ENCODE measurements around the gene KMT2C. TPM values are rescaled to one million over a fixed set of nuclear protein-coding genes. Genes with fewer than 3 reads are reported as not detected.
A peak's percentile ranks its signal among the peaks of the same experiment; 100 is the strongest.

The KMT2C gene
- total RNA-seq, 1 donor, result 36.2 TPM

DNA sequence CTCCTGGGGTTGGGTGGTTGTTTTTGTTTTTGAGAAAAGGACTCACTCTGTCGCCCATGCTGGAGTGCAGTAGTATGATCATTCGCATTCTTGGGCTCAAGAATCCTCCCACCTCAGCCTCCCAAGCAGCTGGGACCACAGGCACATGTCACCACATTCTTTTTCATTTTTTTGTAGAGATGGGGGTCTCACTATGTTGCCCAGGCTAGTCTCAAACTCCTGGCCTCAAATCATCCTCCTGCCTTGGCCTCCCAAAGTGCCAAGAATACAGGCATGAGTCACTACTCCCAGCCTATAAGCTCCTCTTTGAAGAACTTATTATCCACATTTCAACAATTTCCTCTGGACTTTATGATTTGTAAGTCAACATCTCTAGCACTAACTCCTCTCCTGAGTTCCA lies 102.7 kb downstream of the KMT2C start:
- Histone ChIP-seq H4K20me1 (ENCODE audit: insufficient read depth, low read length) (peaks cover 47% of the 10 kb centered on the region), H3K4me3 (ENCODE audit: insufficient read depth, low read length) (no peak overlapping the region), H3K4me2 (ENCODE audit: insufficient read depth, low read length) (no peak overlapping the region), H2AFZ (ENCODE audit: low read length) (no peak overlapping the region), H3K4me1 (ENCODE audit: insufficient read depth, low read length) (peaks cover 16% of the 10 kb centered on the region), H3K9me3 (ENCODE audit: low read depth, low read length) (no peaks in the 10 kb centered on the region), H3K27me3 (ENCODE audit: insufficient read depth, low read length) (no peaks in the 10 kb centered on the region), H3K36me3 (ENCODE audit: insufficient read depth, low read length) (peaks cover 8% of the 10 kb centered on the region), H3K27ac (ENCODE audit: low read depth, low read length) (no peak overlapping the region), H3K79me2 (ENCODE audit: insufficient read depth, low read length) (peaks cover 72% of the 10 kb centered on the region)
- TF ChIP-seq, protein P1, sequence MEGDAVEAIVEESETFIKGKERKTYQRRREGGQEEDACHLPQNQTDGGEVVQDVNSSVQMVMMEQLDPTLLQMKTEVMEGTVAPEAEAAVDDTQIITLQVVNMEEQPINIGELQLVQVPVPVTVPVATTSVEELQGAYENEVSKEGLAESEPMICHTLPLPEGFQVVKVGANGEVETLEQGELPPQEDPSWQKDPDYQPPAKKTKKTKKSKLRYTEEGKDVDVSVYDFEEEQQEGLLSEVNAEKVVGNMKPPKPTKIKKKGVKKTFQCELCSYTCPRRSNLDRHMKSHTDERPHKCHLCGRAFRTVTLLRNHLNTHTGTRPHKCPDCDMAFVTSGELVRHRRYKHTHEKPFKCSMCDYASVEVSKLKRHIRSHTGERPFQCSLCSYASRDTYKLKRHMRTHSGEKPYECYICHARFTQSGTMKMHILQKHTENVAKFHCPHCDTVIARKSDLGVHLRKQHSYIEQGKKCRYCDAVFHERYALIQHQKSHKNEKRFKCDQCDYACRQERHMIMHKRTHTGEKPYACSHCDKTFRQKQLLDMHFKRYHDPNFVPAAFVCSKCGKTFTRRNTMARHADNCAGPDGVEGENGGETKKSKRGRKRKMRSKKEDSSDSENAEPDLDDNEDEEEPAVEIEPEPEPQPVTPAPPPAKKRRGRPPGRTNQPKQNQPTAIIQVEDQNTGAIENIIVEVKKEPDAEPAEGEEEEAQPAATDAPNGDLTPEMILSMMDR (IDR thresholded peaks at IDR 0.05; ENCODE audit: extremely low read depth, low read depth, low read length), result no peak
- DNase-seq (ENCODE audit: insufficient read length, low spot score, missing footprints), result no peak

DNA sequence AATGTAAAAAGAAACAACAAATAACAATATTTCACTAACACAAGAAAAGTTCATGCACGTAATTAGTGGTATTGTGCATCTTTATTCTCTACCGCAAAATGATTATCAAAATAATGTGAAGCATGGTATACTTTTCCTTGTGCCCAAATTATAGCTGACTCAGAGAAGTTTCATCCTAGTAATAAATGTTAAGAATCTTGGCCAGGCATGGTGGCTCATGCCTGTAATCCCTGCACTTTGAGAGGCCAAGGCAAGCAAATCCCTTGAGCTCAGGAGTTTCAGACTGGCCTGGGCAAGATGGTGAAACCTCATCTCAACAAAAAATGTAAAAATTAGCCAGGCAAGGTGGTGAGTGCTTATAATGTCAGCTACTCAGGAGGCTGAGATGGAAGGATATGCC lies 105.0 kb downstream of the KMT2C start:
- Histone ChIP-seq H3K4me3 (ENCODE audit: insufficient read depth, low read length) (no peak overlapping the region), H3K4me2 (ENCODE audit: insufficient read depth, low read length) (peak overlapping the region; percentile 17), H3K9me3 (ENCODE audit: low read depth, low read length) (no peaks in the 10 kb centered on the region), H2AFZ (ENCODE audit: low read length) (no peak overlapping the region), H3K4me1 (ENCODE audit: insufficient read depth, low read length) (peaks cover 9% of the 10 kb centered on the region), H3K27me3 (ENCODE audit: insufficient read depth, low read length) (no peaks in the 10 kb centered on the region), H3K36me3 (ENCODE audit: insufficient read depth, low read length) (peaks cover 12% of the 10 kb centered on the region), H3K79me2 (ENCODE audit: insufficient read depth, low read length) (peaks cover 59% of the 10 kb centered on the region), H3K27ac (ENCODE audit: low read depth, low read length) (no peak overlapping the region), H4K20me1 (ENCODE audit: insufficient read depth, low read length) (peaks cover 34% of the 10 kb centered on the region)
- TF ChIP-seq, protein P1 (IDR thresholded peaks at IDR 0.05; ENCODE audit: extremely low read depth, low read depth, low read length), result no peak
- no peak for DNase-seq (ENCODE audit: insufficient read length, low spot score, missing footprints)

DNA sequence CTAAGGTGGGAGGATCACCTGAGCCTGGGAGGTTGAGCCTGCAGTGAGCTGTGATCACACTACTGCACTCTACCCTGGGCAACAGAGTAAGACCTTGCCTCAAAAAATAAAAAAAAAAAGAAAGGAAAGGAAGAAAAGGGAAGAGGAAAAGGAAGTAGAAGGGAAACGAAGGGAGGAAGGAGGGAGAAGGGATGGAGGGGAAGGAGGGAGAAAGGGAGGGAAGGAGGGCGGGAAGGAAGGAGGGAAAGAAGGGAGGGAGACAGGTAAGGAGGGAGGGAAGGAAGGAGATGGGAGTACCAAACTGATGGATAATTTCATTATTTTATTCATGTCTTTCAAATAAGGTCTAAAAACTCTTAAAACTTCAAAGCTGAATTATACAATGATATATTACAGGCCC lies 106.3 kb downstream of the KMT2C start:
- H3K79me2 ChIP-seq (ENCODE audit: insufficient read depth, low read length), result peaks cover 46% of the 10 kb centered on the region
- DNase-seq (ENCODE audit: insufficient read length, low spot score, missing footprints), result no peak
- no peak overlapping the region for H2AFZ ChIP-seq (ENCODE audit: low read length)
- no peaks in the 10 kb centered on the region for H3K27me3 ChIP-seq (ENCODE audit: insufficient read depth, low read length)
- peaks cover 12% of the 10 kb centered on the region for H3K36me3 ChIP-seq (ENCODE audit: insufficient read depth, low read length)
- H3K4me3 ChIP-seq (ENCODE audit: insufficient read depth, low read length), result no peak overlapping the region
- H3K27ac ChIP-seq (ENCODE audit: low read depth, low read length), result no peak overlapping the region
- H3K4me1 ChIP-seq (ENCODE audit: insufficient read depth, low read length), result peaks cover 9% of the 10 kb centered on the region
- H3K4me2 ChIP-seq (ENCODE audit: insufficient read depth, low read length), result no peak overlapping the region
- TF ChIP-seq, protein P1 (IDR thresholded peaks at IDR 0.05; ENCODE audit: extremely low read depth, low read depth, low read length), result no peak
- no peaks in the 10 kb centered on the region for H3K9me3 ChIP-seq (ENCODE audit: low read depth, low read length)
- peaks cover 25% of the 10 kb centered on the region for H4K20me1 ChIP-seq (ENCODE audit: insufficient read depth, low read length)

DNA sequence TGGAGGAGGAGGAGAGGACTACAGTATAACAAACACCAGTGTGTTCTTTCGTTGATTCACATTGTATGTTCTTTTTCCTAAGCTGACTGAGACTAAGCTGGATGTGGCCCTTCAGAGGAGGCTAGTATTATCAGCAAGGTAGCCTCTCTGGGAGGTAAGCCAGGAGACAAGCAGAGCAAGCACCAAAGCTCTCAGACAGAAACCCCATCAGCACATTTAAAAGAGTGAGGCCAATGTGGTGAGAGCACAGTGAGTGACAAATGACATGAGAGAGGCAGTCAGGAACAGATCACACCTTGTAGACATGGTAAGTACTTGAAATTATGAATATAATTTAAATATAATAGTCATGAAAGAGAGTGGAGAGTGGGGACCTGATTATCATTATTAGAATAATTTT lies 107.6 kb downstream of the KMT2C start:
- peaks cover 12% of the 10 kb centered on the region for H3K36me3 ChIP-seq (ENCODE audit: insufficient read depth, low read length)
- no peak overlapping the region for H2AFZ ChIP-seq (ENCODE audit: low read length)
- H3K9me3 ChIP-seq (ENCODE audit: low read depth, low read length), result no peaks in the 10 kb centered on the region
- H3K27me3 ChIP-seq (ENCODE audit: insufficient read depth, low read length), result no peaks in the 10 kb centered on the region
- TF ChIP-seq, protein P1 (IDR thresholded peaks at IDR 0.05; ENCODE audit: extremely low read depth, low read depth, low read length), result no peak
- H4K20me1 ChIP-seq (ENCODE audit: insufficient read depth, low read length), result peaks cover 24% of the 10 kb centered on the region
- no peak for DNase-seq (ENCODE audit: insufficient read length, low spot score, missing footprints)
- H3K79me2 ChIP-seq (ENCODE audit: insufficient read depth, low read length), result peaks cover 44% of the 10 kb centered on the region
- no peak overlapping the region for H3K4me2 ChIP-seq (ENCODE audit: insufficient read depth, low read length)
- no peak overlapping the region for H3K4me3 ChIP-seq (ENCODE audit: insufficient read depth, low read length)
- H3K27ac ChIP-seq (ENCODE audit: low read depth, low read length), result no peak overlapping the region
- peaks cover 9% of the 10 kb centered on the region for H3K4me1 ChIP-seq (ENCODE audit: insufficient read depth, low read length)
